GM12865 (cell line): Measurements from ENCODE around the gene SH2D5.

Experiments
- DNase-seq: peaks from one replicate; pipeline ENCODE4 v3.0.0; 2010; ENCODE audit warnings: low read depth
- H3K4me3 ChIP-seq: 2 replicates; pipeline ENCODE4 v1.5.1; 2011; ENCODE audit warnings: mild to moderate bottlenecking, low read depth, low read length, control low read depth
- TF ChIP-seq, protein P1 (sequence below): IDR thresholded peaks from 2 replicates; pipeline ENCODE4 v1.5.1; 2011; ENCODE audit warnings: low read length, control low read depth, low read depth, inconsistent platforms; ENCODE audit not compliant: insufficient read depth; ENCODE audit errors: missing control alignments

SH2D5 gene

DNA sequence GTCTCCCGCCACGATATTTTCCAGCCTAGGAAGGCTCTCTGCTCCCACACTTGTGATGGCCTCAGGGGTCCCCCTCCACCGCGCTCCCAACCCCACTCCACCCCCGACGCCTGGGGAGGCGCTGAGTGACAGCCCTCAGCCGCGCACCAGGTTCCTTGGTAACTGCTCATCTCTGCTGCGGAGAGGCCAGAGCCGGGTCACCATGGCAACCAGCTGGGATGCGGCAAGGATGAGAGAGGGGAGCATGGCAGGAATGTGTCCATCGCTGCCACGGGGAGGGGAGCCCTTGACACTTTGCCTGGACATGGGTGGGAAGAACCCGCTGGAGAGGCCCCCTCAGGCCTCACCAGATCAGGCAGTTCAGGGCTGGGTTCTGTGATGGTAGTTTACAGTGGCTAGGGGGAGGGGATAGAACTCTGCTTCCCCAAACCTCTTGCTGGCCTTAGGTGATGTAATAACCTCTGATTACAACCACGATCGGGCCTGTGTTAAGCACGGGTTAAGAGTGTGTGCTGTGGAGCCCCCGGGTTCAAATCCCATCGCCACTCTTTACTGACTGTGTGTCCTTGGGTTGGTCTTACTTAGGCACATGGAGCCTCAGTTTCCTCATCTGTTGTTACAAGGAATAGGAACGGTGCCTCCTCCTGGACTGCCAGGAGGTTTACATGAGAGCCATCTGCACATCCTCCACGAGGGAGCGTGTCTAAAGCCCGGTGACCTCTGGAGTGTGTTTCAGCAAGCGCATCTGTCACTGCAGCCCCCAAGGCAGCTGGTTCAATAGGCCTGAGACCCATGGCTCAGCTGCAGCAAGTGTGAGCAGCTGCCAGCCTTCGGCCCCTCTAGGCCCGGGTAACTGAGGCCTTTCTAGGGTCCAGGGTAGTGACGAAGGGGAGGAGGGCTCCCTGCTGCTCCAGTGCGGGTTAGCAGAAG lies 21.0 kb downstream of the SH2D5 start:
- no peak for DNase-seq
- TF ChIP-seq, protein P1, sequence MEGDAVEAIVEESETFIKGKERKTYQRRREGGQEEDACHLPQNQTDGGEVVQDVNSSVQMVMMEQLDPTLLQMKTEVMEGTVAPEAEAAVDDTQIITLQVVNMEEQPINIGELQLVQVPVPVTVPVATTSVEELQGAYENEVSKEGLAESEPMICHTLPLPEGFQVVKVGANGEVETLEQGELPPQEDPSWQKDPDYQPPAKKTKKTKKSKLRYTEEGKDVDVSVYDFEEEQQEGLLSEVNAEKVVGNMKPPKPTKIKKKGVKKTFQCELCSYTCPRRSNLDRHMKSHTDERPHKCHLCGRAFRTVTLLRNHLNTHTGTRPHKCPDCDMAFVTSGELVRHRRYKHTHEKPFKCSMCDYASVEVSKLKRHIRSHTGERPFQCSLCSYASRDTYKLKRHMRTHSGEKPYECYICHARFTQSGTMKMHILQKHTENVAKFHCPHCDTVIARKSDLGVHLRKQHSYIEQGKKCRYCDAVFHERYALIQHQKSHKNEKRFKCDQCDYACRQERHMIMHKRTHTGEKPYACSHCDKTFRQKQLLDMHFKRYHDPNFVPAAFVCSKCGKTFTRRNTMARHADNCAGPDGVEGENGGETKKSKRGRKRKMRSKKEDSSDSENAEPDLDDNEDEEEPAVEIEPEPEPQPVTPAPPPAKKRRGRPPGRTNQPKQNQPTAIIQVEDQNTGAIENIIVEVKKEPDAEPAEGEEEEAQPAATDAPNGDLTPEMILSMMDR = no peak
- no peak overlapping the region for H3K4me3 ChIP-seq

DNA sequence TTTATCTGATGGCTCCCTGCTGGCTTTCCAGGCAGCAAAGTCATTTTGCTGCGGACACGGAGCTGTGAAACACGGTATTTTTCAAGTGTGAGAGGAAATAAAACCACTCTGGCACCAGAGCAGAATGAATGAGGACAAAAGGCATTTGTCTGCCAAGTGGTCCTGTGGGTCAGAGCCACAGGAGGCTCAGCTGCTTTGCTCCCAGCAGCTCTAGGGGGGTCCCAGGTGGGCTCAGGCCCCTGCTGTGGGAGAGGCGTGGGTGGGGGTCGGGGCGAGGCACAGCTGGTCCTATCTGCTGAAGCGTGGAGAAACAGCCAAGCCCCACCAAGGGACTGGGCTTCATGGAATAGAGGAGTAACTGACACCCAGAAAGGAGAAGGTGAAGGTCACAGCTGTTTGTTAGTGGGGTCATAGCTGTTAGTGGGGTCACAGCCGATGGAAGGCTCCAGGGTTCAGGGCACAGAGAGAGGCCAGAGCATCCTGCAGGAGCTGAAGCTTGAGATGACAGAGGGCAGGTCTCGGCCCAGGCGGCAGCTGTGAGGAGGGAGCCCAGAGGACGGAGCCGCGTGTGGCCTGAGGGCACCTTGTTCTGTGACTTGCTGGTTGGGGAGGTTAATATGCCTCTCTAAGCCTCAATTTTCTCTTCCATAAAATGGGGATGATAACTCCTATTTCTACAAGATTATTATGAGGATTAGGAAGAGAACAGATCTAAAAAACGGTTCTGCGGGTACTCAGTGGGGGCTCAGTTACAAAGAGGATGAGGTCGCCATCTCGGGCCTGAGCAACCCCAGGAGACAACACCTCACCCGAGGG lies 21.8 kb downstream of the SH2D5 start:
- DNase-seq = no peak
- H3K4me3 ChIP-seq = no peak overlapping the region
- TF ChIP-seq, protein P1 = no peak

DNA sequence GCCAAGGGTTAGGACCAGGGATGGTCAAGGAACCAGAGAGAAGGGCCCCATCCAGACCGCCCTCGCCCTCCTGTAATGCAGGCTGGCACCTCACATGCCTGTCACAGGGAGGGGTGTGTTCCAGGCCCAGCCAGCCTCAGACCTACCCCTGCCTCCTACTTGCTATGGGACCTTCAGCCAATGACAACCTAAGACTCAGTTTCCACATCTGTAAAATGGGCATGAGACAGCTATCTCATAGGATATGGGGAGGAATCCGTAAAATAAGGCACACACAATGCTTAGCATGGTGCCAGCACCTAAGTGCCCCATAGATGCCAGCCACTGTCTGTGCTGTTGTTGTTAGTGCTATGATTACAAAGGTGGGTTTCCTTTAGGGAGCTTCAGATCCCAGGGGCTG lies 22.6 kb downstream of the SH2D5 start:
- no peak for DNase-seq
- TF ChIP-seq, protein P1 = no peak
- H3K4me3 ChIP-seq = no peak overlapping the region

DNA sequence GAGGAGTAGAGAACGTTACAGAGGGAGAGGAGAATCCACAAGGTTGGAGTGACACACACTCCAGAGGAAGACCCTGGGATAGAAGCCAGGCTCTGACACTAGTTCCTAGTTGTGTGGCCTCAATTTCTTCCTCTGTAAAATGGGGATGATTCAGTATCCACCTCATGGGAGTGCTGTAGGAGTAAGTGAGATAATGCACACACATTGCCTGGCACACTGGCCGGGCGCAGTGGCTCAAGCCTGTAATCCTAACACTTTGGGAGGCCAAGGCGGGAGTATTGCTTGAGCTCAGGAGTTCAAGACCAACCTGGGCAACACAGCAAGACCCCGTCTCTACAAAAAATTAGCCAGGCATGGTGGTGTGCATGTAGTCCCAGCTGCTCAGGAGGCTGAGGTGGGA lies 23.6 kb downstream of the SH2D5 start:
- no peak for DNase-seq
- H3K4me3 ChIP-seq = no peak overlapping the region
- TF ChIP-seq, protein P1 = no peak

DNA sequence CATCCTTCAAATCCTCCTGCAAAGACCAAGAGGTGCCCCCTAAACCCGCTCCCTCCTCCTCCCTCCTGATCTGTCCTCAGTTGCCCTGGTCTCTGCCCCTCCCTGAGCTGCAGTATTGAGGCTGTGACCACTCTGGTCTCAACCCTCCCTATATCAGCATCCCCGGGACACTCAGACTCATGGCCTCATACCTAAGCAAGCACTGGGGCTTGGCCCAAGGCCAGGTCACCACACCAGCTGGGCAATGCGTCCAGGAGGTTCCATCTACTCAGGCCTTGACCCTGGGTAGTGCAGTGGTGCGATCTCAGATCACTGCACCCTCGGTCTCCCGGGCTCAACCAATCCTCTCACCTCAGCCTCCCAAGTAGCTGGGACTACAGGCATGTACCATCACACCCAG lies 24.4 kb downstream of the SH2D5 start:
- TF ChIP-seq, protein P1 = no peak
- DNase-seq = no peak
- no peak overlapping the region for H3K4me3 ChIP-seq

DNA sequence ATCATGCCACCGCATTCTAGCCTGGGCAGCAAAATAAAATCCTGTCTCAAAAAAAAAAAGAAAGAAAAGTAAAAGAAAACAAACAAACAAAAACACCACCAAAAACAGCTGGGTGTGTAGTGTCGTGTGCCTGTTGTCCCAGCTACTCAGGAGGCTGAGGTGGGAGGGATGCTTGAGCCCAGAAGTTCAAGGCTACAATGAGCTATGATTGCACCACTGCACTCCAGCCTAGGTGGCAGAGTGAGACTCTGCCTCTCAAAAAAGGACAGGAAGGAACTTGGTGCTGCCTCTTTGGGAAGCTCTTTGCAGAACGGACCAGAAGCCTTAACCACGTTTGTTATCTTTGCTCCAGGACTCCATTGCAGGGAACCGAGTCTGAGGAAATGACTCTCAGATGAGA lies 25.7 kb downstream of the SH2D5 start:
- TF ChIP-seq, protein P1 = no peak
- no peak overlapping the region for H3K4me3 ChIP-seq
- DNase-seq = no peak
